Measurements from ENCODE around the gene GHR. TPM values are rescaled to one million over a fixed set of nuclear protein-coding genes. Genes with fewer than 3 reads are reported as not detected.

GHR gene
- total RNA-seq, 2 experiments from 2014 or later = not detected

DNA sequence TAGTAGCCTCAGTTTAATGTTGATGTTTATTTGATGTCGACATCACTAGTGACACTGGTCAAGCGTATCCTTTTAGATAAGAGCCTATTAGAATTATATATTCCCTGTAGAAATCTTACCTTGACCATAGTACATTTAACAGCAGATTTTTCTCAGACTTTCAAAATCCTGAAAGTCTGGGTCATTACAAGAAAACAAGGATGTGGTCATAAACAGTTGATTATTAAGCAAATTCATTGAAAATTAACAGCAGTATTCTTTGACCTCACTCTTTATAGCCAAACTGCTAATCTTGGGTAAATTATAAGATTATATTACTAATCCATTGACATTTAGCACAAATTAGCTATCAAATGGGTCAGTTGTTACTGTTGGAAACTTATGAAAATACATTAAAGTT lies 83.4 kb downstream of the GHR start:
- Histone ChIP-seq H4K20me1 (ENCODE audit: insufficient read depth, low read length) (no peaks in the 10 kb centered on the region), H3K36me3 (ENCODE audit: insufficient read depth, low read length) (no peaks in the 10 kb centered on the region), H2AFZ (ENCODE audit: low read length) (no peak overlapping the region), H3K4me1 (ENCODE audit: insufficient read depth, low read length, poor library complexity, severe bottlenecking) (no peaks in the 10 kb centered on the region), H3K27ac (ENCODE audit: low read depth, low read length, poor library complexity, severe bottlenecking) (no peak overlapping the region), H3K9me3 (ENCODE audit: low read length) (no peaks in the 10 kb centered on the region), H3K4me2 (ENCODE audit: low read length) (no peak overlapping the region), H3K9me2 (ENCODE audit: insufficient read depth, low read length) (no peaks in the 10 kb centered on the region), H3K79me2 (ENCODE audit: insufficient read depth, low read depth, low read length) (no peaks in the 10 kb centered on the region), H3K4me3 (ENCODE audit: low read depth, low read length, poor library complexity, severe bottlenecking) (no peak overlapping the region)
- DNase-seq (ENCODE audit: low spot score) = no peak
- no TSS peak for BruUV-seq (replicated peaks)
- ChIA-PET CTCF (ENCODE audit: unreplicated experiment) (no interaction called here), POLR2A (interaction anchor here (0.6 to 0.7 kb wide), 2 partner anchors 69 to 1579 kb away, joined by 3 read pairs; no protein-coding TSS in a partner anchor)
- intact Hi-C loops (cut with micrococcal nuclease; ENCODE audit: unreplicated experiment) = no loop called here
- TF ChIP-seq EZH2phosphoT487 (IDR thresholded peaks at IDR 0.05; ENCODE audit: borderline replicate concordance, low read depth, low read length) = no peak
- TF ChIP-seq, protein P1, sequence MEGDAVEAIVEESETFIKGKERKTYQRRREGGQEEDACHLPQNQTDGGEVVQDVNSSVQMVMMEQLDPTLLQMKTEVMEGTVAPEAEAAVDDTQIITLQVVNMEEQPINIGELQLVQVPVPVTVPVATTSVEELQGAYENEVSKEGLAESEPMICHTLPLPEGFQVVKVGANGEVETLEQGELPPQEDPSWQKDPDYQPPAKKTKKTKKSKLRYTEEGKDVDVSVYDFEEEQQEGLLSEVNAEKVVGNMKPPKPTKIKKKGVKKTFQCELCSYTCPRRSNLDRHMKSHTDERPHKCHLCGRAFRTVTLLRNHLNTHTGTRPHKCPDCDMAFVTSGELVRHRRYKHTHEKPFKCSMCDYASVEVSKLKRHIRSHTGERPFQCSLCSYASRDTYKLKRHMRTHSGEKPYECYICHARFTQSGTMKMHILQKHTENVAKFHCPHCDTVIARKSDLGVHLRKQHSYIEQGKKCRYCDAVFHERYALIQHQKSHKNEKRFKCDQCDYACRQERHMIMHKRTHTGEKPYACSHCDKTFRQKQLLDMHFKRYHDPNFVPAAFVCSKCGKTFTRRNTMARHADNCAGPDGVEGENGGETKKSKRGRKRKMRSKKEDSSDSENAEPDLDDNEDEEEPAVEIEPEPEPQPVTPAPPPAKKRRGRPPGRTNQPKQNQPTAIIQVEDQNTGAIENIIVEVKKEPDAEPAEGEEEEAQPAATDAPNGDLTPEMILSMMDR (conservative IDR thresholded peaks at IDR 0.05; ENCODE audit: low read length) = no peak

DNA sequence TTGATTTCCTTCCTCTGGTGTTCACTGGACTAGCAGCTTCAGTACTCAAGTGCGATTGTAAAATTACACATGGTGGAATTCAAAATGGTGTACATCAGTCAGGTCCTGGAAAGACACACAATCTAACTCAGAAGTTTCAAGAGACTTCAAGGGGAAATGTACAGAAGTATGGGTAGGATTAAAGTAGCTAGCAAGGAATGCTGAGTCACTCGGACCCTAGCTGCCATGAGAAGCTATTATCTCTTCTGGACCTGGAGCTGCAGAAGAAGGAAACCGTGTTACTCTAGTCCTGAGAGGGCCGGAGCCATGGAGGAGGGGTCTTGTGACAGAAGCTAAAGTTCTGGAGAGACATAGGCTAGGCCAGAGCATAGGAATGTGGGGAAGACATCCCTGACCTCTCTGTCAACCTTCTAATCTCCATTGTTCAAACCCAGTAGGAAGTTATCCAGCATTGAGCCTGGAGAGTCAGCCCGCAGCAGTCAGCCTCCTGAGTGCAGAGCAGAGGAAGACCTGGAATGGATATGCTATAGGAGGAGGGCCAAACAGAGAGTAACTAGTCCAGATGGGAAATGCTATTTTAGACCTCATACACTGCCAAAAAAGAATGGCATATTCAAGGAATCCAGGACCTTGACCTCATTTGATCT lies 84.3 kb downstream of the GHR start:
- H2AFZ ChIP-seq (ENCODE audit: low read length) = no peak overlapping the region
- no peak overlapping the region for H3K4me2 ChIP-seq (ENCODE audit: low read length)
- no peak overlapping the region for H3K27ac ChIP-seq (ENCODE audit: low read depth, low read length, poor library complexity, severe bottlenecking)
- TF ChIP-seq, protein P1 (conservative IDR thresholded peaks at IDR 0.05; ENCODE audit: low read length) = no peak
- no peak for TF ChIP-seq EZH2phosphoT487 (IDR thresholded peaks at IDR 0.05; ENCODE audit: borderline replicate concordance, low read depth, low read length)
- ChIA-PET POLR2A (interaction anchor here (0.9 kb wide), 1 partner anchor 15 kb away, joined by 3 read pairs; no protein-coding TSS in a partner anchor), CTCF (ENCODE audit: unreplicated experiment) (no interaction called here)
- no peaks in the 10 kb centered on the region for H4K20me1 ChIP-seq (ENCODE audit: insufficient read depth, low read length)
- H3K79me2 ChIP-seq (ENCODE audit: insufficient read depth, low read depth, low read length) = no peaks in the 10 kb centered on the region
- intact Hi-C loops (cut with micrococcal nuclease; ENCODE audit: unreplicated experiment) = no loop called here
- no peak for DNase-seq (ENCODE audit: low spot score)
- H3K9me2 ChIP-seq (ENCODE audit: insufficient read depth, low read length) = no peaks in the 10 kb centered on the region
- no peaks in the 10 kb centered on the region for H3K36me3 ChIP-seq (ENCODE audit: insufficient read depth, low read length)
- no TSS peak for BruUV-seq (replicated peaks)
- H3K4me3 ChIP-seq (ENCODE audit: low read depth, low read length, poor library complexity, severe bottlenecking) = no peak overlapping the region
- H3K4me1 ChIP-seq (ENCODE audit: insufficient read depth, low read length, poor library complexity, severe bottlenecking) = no peaks in the 10 kb centered on the region
- H3K9me3 ChIP-seq (ENCODE audit: low read length) = no peaks in the 10 kb centered on the region

DNA sequence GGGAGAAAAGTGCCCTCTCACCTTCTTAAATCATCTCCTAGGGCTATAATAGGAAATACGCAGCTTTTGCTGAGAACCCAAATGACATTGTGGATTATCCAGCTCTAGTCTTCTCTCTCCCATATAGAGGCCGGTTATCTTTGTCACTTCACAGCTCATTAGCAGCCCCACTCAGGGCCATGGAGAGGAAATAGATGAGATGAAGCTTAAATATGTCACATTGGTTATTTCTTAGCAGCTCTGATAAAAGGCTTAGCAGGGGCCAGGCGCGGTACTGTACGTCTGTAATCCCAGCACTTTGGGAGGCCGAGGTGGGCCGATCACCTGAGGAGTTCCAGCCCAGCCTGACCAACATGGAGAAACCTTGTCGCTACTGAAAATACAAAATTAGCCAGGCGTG lies 90.0 kb downstream of the GHR start:
- no TSS peak for BruUV-seq (replicated peaks)
- DNase-seq (ENCODE audit: low spot score) = no peak
- H3K4me2 ChIP-seq (ENCODE audit: low read length) = no peak overlapping the region
- no peaks in the 10 kb centered on the region for H3K79me2 ChIP-seq (ENCODE audit: insufficient read depth, low read depth, low read length)
- H3K4me1 ChIP-seq (ENCODE audit: insufficient read depth, low read length, poor library complexity, severe bottlenecking) = no peaks in the 10 kb centered on the region
- H3K27ac ChIP-seq (ENCODE audit: low read depth, low read length, poor library complexity, severe bottlenecking) = no peak overlapping the region
- H2AFZ ChIP-seq (ENCODE audit: low read length) = no peak overlapping the region
- H4K20me1 ChIP-seq (ENCODE audit: insufficient read depth, low read length) = no peaks in the 10 kb centered on the region
- intact Hi-C loops (cut with micrococcal nuclease; ENCODE audit: unreplicated experiment) = no loop called here
- H3K9me3 ChIP-seq (ENCODE audit: low read length) = no peaks in the 10 kb centered on the region
- no peaks in the 10 kb centered on the region for H3K36me3 ChIP-seq (ENCODE audit: insufficient read depth, low read length)
- no peak overlapping the region for H3K4me3 ChIP-seq (ENCODE audit: low read depth, low read length, poor library complexity, severe bottlenecking)
- no peaks in the 10 kb centered on the region for H3K9me2 ChIP-seq (ENCODE audit: insufficient read depth, low read length)
- ChIA-PET CTCF (ENCODE audit: unreplicated experiment) (no interaction called here), POLR2A (interaction anchor here (0.5 to 0.8 kb wide), 3 partner anchors 51 to 967 kb away, joined by 3 read pairs; no protein-coding TSS in a partner anchor)
- TF ChIP-seq EZH2phosphoT487 (IDR thresholded peaks at IDR 0.05; ENCODE audit: borderline replicate concordance, low read depth, low read length) = no peak
- TF ChIP-seq, protein P1 (conservative IDR thresholded peaks at IDR 0.05; ENCODE audit: low read length) = no peak
